A549 (cell line): ENCODE results near the gene SLC17A9.

Experiments used
- EHMT2 ChIP-seq: fragments of 200-600 bp; sonication (generic); IDR thresholded peaks from 2 replicates; pipeline ENCODE4 v1.6.1; 2016; ENCODE audit warnings: antibody characterized with exemption, low read depth, mild to moderate bottlenecking, moderate library complexity
- ESRRA ChIP-seq: fragments of 150-350 bp; IDR thresholded peaks from 2 replicates; pipeline ENCODE4 v1.6.1; 2014; ENCODE audit warnings: mild to moderate bottlenecking, low read length, borderline replicate concordance
- GATA3 ChIP-seq: IDR thresholded peaks from 2 replicates; pipeline ENCODE4 v1.6.1; 2012; ENCODE audit warnings: borderline replicate concordance
- PHF8 ChIP-seq: fragments of 200-600 bp; sonication (generic); IDR thresholded peaks from 2 replicates; pipeline ENCODE4 v1.6.1; 2016; ENCODE audit warnings: low read depth, mild to moderate bottlenecking, antibody characterized with exemption, moderate library complexity, borderline replicate concordance
- ZFP36 ChIP-seq: fragments of 450-650 bp; IDR thresholded peaks from 2 replicates; pipeline ENCODE4 v1.6.1; 2014; ENCODE audit warnings: borderline replicate concordance; ENCODE audit not compliant: partially characterized antibody
- ZSCAN20 ChIP-seq: fragments of 250-450 bp; sonication (Bioruptor Pico); IDR thresholded peaks from 2 replicates; pipeline ENCODE4 v1.8.0; 2022; ENCODE audit warnings: mild to moderate bottlenecking, moderate library complexity
- TF ChIP-seq, protein P1 (sequence below): fragments of >200 bp; sonication (Bioruptor Twin); formaldehyde crosslinking; IDR thresholded peaks from 3 replicates; pipeline ENCODE4 v1.5.1; 2016
- TF ChIP-seq, protein P2 (sequence below): fragments of 450-650 bp; IDR thresholded peaks from 2 replicates; pipeline ENCODE4 v1.6.1; 2014; ENCODE audit warnings: antibody characterized with exemption
- TF ChIP-seq, protein P3 (sequence below): fragments of 150-350 bp; IDR thresholded peaks from 2 replicates; pipeline ENCODE4 v1.6.1; 2014; ENCODE audit warnings: low read depth, mild to moderate bottlenecking, low read length

- TF ChIP-seq ZSCAN20 (CRISPR knock-in tag) (no peak), ZFP36 (no peak), ESRRA (no peak), PHF8 (no peak), EHMT2 (no peak), GATA3 (no peak)
- TF ChIP-seq, protein P1, sequence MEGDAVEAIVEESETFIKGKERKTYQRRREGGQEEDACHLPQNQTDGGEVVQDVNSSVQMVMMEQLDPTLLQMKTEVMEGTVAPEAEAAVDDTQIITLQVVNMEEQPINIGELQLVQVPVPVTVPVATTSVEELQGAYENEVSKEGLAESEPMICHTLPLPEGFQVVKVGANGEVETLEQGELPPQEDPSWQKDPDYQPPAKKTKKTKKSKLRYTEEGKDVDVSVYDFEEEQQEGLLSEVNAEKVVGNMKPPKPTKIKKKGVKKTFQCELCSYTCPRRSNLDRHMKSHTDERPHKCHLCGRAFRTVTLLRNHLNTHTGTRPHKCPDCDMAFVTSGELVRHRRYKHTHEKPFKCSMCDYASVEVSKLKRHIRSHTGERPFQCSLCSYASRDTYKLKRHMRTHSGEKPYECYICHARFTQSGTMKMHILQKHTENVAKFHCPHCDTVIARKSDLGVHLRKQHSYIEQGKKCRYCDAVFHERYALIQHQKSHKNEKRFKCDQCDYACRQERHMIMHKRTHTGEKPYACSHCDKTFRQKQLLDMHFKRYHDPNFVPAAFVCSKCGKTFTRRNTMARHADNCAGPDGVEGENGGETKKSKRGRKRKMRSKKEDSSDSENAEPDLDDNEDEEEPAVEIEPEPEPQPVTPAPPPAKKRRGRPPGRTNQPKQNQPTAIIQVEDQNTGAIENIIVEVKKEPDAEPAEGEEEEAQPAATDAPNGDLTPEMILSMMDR = no peak
- TF ChIP-seq, protein P2, sequence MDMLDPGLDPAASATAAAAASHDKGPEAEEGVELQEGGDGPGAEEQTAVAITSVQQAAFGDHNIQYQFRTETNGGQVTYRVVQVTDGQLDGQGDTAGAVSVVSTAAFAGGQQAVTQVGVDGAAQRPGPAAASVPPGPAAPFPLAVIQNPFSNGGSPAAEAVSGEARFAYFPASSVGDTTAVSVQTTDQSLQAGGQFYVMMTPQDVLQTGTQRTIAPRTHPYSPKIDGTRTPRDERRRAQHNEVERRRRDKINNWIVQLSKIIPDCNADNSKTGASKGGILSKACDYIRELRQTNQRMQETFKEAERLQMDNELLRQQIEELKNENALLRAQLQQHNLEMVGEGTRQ = no peak
- TF ChIP-seq, protein P3, sequence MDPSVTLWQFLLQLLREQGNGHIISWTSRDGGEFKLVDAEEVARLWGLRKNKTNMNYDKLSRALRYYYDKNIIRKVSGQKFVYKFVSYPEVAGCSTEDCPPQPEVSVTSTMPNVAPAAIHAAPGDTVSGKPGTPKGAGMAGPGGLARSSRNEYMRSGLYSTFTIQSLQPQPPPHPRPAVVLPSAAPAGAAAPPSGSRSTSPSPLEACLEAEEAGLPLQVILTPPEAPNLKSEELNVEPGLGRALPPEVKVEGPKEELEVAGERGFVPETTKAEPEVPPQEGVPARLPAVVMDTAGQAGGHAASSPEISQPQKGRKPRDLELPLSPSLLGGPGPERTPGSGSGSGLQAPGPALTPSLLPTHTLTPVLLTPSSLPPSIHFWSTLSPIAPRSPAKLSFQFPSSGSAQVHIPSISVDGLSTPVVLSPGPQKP = no peak
Observed at GRCh38 chr20:63003546-63003945, 51.0 kb downstream of the SLC17A9 start.
